Stimulated activated CD8-positive, alpha-beta memory T cell treated with anti-CD3 and anti-CD28 coated beads, Interleukin-12 subunit alpha, Interleukin-12 subunit beta, amount 100 ng/mL, for 24 hours (primary cell): ENCODE results near the gene DNAH17.

Experiments
- DNase-seq: peaks from one replicate; pipeline ENCODE4 v3.0.0-alpha.2; 2020; ENCODE audit errors: extremely low read depth

DNAH17 gene

DNA sequence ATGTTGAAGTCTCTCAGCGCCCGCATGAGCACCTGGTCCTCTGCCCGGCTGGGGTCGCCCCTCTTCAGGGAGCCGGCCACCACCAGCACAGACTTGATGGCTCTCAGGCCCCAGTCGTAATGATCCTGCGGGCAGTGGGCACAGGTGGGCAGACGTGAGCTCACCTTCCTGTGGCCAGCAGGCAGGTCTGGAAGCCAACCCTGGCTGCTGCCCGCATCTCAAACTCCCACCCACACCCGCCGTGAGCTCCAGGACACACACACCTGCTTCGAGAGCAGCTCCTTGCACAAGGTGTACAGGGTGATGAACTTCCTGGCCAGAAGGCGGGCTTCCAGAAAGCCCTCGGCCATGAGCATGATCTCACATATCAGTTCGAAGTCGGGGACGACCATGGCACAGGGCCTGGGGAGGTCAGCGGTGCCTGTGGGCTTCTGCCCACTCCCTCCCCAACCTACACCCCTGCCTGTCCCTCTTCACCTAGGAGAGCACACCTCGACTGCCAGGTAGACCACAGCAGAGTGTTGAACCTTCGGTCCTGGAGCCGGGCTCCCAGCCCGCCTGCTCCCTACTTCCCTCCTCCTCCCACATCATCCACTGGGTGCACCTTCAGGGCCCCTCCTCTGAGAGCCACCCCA, 82.4 kb downstream of the DNAH17 start:
- no peak for DNase-seq

- no peak for DNase-seq
Observed at GRCh38 chr17:78493853-78494695, 83.1 kb downstream of the DNAH17 start.

DNA sequence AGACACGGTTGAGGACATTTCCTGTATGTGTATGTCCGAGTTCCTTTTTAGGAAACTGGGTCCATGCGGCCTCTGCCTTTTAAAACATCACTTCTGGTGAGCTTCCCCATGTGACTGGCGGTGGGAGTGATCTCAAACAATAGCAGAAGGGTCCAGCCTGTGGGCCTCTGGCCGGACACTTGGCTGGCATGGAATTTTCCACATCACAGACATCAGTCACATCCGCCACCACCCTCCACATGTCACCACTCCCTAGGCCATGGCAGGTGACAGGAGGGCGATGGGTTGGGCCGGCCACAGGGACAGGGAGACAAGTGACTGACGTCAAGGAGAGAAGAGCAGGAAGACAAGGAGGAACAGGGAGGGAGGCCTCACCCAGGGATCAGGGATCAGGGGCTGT, 83.7 kb downstream of the DNAH17 start:
- DNase-seq, result no peak

DNA sequence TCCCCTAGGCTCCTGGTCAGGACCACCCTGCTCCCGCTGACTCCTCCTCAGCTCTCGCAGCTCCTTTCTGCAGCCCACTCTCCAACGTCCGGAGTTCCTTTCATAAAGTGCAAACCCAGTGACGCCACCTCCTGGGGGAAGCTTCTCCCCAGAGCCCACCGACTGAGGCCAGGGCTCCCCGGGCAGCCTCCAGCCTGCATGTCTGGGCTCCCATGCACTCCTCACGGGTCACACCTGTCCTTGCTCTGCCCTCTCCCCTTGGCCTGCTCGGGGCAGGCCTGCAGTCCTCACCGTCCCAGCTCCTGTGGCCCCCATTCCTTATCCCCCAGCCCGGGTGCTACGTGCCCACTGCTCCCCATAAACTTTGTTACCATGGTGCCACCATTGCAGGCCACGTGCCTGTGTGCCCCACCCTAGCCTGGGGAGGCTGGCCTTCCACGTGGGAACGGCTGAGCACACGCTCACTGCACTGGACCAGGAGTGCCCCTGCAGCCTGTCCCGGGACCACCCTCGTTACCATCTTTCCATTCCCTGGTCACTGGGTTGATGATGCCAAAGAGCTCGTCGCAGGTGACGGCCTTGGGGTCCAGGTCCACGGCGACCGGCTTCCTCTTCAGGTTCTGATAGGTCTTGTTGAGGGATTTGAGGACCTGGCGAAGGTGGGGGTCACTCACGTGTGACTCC, 84.9 kb downstream of the DNAH17 start:
- DNase-seq, result no peak

- no peak for DNase-seq
Observed at GRCh38 chr17:78491236-78492115, 85.7 kb downstream of the DNAH17 start.

- no peak for DNase-seq
Observed at GRCh38 chr17:78490673-78491072, 86.5 kb downstream of the DNAH17 start.

GRCh38 chr17:78490156-78490555, 87.0 kb downstream of the DNAH17 start:
- no peak for DNase-seq

DNA sequence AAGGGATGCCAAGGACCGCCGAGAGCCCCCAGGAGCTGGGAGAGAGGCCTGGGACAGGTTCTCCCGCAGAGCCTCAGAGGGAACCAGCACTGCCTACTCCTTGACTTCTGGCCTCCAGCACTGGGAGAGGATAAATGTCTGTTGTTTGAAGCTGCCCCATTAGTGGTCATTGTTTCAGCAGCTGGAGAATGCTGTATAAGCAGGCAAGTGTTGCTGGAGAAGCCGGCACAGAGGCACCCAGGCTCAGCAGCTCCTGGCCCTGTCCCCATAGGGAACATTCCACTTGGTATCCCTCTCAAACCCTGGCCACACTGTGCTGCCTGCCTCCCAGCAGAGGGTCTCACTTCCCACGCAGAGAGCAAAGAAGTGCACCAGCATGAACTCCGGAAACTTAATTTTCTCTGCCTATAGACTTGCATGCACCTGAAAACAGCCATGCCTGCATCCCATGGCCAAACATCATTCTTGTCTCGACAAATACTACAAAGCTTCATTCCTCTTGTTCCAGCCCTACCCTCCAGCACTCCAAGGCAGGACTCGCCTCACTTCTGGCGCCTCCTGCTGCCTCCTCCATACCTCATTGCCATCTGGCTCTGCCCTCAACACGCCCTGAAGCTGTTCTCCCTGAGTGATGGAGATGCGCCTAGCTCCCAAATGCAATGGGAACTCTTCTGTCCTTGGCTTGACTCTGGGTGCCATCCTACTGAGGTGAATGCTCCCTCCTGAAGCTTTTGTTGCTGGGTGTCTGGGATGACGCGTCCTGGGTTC, 88.1 kb downstream of the DNAH17 start:
- DNase-seq, result no peak

GRCh38 chr17:78488156-78488555, 89.0 kb downstream of the DNAH17 start:
- no peak for DNase-seq

- no peak for DNase-seq
Observed at GRCh38 chr17:78486946-78487680, 90.1 kb downstream of the DNAH17 start.

DNA sequence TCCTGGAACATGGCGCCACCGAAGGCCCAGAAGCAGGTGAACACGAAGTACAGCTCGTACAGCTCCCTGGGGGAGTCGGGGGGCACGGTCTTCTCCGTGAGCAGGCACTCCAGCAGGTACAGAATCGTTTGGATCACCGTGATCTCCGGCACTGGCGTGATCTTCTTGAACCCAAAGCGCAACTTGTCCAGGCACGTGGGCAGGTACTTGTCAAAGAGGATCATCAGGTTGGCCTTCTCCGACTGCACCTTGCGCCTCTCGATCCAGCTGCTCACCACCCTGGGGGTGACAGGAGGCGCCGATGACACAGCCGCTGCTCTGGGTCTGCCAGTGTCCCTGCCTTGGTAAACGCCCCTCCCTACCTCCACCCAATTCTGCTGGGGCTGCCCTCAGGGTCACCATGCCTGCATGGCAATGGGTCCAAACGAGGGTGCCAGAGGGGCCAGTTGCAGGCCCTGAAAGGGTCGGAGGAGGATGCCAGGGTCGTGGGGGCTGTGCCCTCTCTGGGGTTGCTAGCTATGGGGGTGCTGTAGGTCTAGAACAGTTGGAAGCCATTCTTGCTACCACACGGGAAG, 90.9 kb downstream of the DNAH17 start:
- no peak for DNase-seq

DNA sequence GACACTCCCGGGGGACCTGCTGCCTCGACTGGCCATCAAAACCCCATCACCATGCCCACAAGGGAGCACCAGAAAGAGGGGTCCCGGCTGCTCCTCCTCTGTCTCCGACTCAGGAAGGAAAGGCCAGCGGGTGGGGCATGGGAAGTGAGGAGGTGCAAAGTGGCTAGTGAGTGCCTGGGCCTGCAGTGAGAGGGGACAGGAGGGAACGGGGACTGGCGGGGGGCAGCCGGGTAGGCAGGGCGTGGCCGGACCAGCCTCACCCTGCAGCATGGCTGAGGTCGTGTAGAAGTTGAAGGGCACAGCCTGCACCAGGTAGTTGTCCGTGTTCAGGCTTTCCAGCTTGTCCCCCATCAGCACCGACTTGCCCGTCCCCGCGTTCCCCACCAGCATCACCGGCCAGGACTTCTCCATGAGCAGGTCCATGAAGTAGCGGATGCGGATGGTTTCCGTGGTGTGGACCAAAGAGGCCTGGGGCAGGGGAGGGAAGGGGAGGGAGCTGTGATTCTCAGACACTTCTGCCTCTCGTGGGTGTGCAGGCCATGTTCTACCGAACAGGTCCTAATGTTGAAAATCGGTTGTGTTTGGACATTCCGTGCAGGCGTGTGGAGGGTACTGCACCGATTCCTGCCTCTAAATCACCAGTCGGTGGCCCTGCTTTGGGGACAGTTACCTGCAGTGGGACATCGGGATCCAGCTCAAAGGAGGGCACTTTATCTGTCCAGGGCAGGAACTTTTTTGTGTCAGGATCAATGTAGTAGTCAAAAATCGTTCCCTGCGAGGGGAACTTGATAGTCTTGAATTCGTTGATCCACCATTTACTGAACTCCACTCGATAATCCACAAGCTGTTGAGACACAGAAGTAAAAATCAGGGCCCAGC, 91.7 kb downstream of the DNAH17 start:
- DNase-seq, result no peak

- DNase-seq, result no peak
Observed at GRCh38 chr17:78484271-78485246, 92.6 kb downstream of the DNAH17 start.

GRCh38 chr17:78479369-78479768, 97.8 kb downstream of the DNAH17 start:
- no peak for DNase-seq

DNA sequence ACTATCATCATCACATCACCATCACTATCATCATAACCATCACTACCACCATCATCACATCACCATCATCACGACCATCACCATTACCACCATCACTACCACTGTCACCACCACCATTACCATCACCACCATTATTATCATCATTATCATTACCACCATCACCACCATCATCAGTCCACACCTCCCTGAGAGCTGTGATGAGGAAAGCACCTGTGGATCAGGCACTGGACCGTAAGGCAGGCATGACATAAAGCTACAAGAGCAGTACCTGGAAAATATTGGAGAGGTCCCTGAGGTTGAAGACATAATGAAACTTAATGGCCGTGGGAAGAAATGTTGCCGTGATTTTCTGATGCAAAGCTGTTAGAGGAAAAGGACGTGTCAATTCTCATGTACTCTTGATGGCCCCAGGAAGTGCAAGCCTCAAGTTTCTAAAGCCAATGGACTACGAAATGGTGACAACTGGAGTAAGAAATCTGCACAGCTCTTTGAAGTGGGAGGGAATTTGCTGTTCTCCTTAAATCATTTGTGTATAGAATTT, 98.4 kb downstream of the DNAH17 start:
- DNase-seq, result no peak

DNA sequence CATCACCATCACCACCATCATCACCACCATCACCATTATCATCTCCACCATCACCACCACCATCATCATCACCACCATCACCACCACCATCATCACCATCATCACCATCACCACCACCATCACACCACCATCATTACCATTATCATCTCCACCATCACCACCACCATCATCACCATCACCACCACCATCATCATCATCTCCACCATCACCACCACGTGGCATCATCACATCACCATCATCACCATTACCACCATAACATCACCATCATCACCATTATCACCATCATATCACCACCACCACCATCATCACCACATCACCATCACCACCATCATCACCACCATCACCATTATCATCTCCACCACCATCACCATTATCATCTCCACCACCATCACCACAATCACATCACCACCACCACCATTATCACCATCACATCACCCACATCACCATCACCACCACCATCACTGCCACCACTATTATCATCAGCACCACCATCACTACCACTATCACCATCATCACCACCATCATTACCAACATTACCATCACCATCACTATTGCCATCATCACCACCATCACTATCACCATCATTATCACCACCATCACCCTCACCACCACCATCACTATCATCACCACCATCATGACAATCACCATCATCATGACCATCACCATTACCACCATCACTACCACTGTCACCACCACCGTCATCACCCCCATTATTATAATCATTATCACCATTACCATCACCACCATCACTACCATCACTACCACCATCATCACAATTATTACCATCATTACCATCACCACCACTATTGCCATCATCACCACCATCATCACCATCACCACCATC, 99.1 kb downstream of the DNAH17 start:
- no peak for DNase-seq

DNA sequence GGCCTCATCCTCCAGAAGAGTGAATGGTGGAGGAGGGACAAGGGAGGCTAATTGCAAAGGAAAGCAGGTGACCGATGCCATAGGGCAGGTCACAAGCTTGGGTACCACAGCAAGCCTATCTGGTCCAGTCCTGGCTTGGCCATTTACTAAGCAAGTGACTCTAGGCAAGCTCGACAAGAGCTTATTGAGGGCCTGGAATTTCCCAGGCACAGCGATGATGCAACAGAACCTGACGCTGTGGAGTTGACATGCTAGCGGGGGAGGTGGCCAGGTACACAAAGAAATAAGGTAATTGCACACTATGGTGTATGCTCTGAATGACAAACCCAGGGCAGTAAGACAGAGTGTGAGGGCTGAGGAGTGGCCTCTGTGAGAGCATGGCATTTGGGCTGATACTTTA, 100.2 kb downstream of the DNAH17 start:
- no peak for DNase-seq
